Stimulated activated memory B cell treated with anti-CD40 and anti-IgM and Interleukin-4, amounts not matched to agents 10 μg/mL and 1 μg/mL and 100 μg/mL, for 72 hours (primary cell): ENCODE measurements around the gene KCNK13.
"Not testable (repeated sequence)": the region's sequence is repeated elsewhere in the genome, so short reads cannot be mapped to it uniquely, and the experiment has no call there.

Experiments used
- ATAC-seq: fragments of 150-1000 bp; cut with Tn5 transposase; 2 replicates; pipeline ENCODE4 v1.10.0; 2021
- H3K27ac Mint-ChIP-seq: one replicate; pipeline ENCODE4 v1.8.0; 2022; ENCODE audit warnings: mild to moderate bottlenecking, mixed read lengths
- H3K27me3 Mint-ChIP-seq: one replicate; pipeline ENCODE4 v1.8.0; 2022; ENCODE audit warnings: mixed read lengths
- H3K36me3 Mint-ChIP-seq: one replicate; pipeline ENCODE4 v1.8.0; 2022; ENCODE audit warnings: mixed read lengths
- H3K4me1 Mint-ChIP-seq: one replicate; pipeline ENCODE4 v1.8.0; 2022; ENCODE audit warnings: mixed read lengths
- H3K4me3 Mint-ChIP-seq: one replicate; pipeline ENCODE4 v1.8.0; 2022; ENCODE audit warnings: mild to moderate bottlenecking, moderate library complexity, mixed read lengths
- H3K9me3 Mint-ChIP-seq: one replicate; pipeline ENCODE4 v1.8.0; 2022; ENCODE audit warnings: mixed read lengths

The KCNK13 gene

GRCh38 chr14:90061685-90062126 lies at the start of gene KCNK13:
TSS of gene KCNK13 (plus strand) at chr14:90061994. CDS start at chr14:90062206, 212 bp downstream.
- H3K36me3 Mint-ChIP-seq, result no peaks in the 10 kb centered on the region
- no peak within 1 kb of the TSS for H3K27ac Mint-ChIP-seq
- peaks cover 77% of the 10 kb centered on the region for H3K27me3 Mint-ChIP-seq
- H3K4me1 Mint-ChIP-seq, result peaks cover 38% of the 10 kb centered on the region
- peak within 1 kb of the TSS; percentile 86 for H3K4me3 Mint-ChIP-seq
- H3K9me3 Mint-ChIP-seq, result peaks cover 10% of the 10 kb centered on the region
- no peak for ATAC-seq

GRCh38 chr14:90017371-90017770 lies 44.4 kb upstream of the KCNK13 start:
- no peak for ATAC-seq
- H3K27ac Mint-ChIP-seq, result no peak overlapping the region
- no peaks in the 10 kb centered on the region for H3K27me3 Mint-ChIP-seq
- peaks cover 5% of the 10 kb centered on the region for H3K9me3 Mint-ChIP-seq
- H3K4me1 Mint-ChIP-seq, result no peaks in the 10 kb centered on the region
- no peak overlapping the region for H3K4me3 Mint-ChIP-seq
- peaks cover 81% of the 10 kb centered on the region for H3K36me3 Mint-ChIP-seq

- Mint-ChIP-seq H3K4me3 (no peak overlapping the region), H3K4me1 (no peaks in the 10 kb centered on the region), H3K36me3 (peaks cover 90% of the 10 kb centered on the region), H3K27ac (no peak overlapping the region), H3K9me3 (no peaks in the 10 kb centered on the region), H3K27me3 (no peaks in the 10 kb centered on the region)
- ATAC-seq, result no peak
Measured at GRCh38 chr14:90019824-90020523, 41.8 kb upstream of the KCNK13 start.

- H3K27me3 Mint-ChIP-seq, result no peaks in the 10 kb centered on the region
- no peak overlapping the region for H3K4me3 Mint-ChIP-seq
- no peak overlapping the region for H3K27ac Mint-ChIP-seq
- peaks cover 84% of the 10 kb centered on the region for H3K36me3 Mint-ChIP-seq
- peaks cover 3% of the 10 kb centered on the region for H3K9me3 Mint-ChIP-seq
- H3K4me1 Mint-ChIP-seq, result no peaks in the 10 kb centered on the region
- no peak for ATAC-seq
Measured at GRCh38 chr14:90023176-90023896, 38.5 kb upstream of the KCNK13 start.

- H3K36me3 Mint-ChIP-seq, result peaks cover 70% of the 10 kb centered on the region
- H3K27me3 Mint-ChIP-seq, result no peaks in the 10 kb centered on the region
- H3K4me3 Mint-ChIP-seq, result no peak overlapping the region
- no peak for ATAC-seq
- peaks cover 3% of the 10 kb centered on the region for H3K9me3 Mint-ChIP-seq
- no peaks in the 10 kb centered on the region for H3K4me1 Mint-ChIP-seq
- H3K27ac Mint-ChIP-seq, result no peak overlapping the region
Measured at GRCh38 chr14:90024910-90025309, 36.9 kb upstream of the KCNK13 start.

GRCh38 chr14:90026608-90027007 lies 35.2 kb upstream of the KCNK13 start:
- not testable (repeated sequence) for H3K27me3 Mint-ChIP-seq, H3K4me1 Mint-ChIP-seq, H3K27ac Mint-ChIP-seq, H3K4me3 Mint-ChIP-seq, H3K9me3 Mint-ChIP-seq, ATAC-seq
- peaks cover 70% of the 10 kb centered on the region for H3K36me3 Mint-ChIP-seq

- no peaks in the 10 kb centered on the region for H3K27me3 Mint-ChIP-seq
- H3K9me3 Mint-ChIP-seq, result peaks cover 3% of the 10 kb centered on the region
- no peak overlapping the region for H3K27ac Mint-ChIP-seq
- no peaks in the 10 kb centered on the region for H3K4me1 Mint-ChIP-seq
- H3K36me3 Mint-ChIP-seq, result peaks cover 70% of the 10 kb centered on the region
- no peak overlapping the region for H3K4me3 Mint-ChIP-seq
- no peak for ATAC-seq
Measured at GRCh38 chr14:90027842-90028241, 34.0 kb upstream of the KCNK13 start.

- H3K4me3 Mint-ChIP-seq, result no peak overlapping the region
- no peaks in the 10 kb centered on the region for H3K9me3 Mint-ChIP-seq
- H3K36me3 Mint-ChIP-seq, result peaks cover 71% of the 10 kb centered on the region
- H3K27me3 Mint-ChIP-seq, result no peaks in the 10 kb centered on the region
- H3K27ac Mint-ChIP-seq, result no peak overlapping the region
- peaks cover 7% of the 10 kb centered on the region for H3K4me1 Mint-ChIP-seq
- ATAC-seq, result no peak
Measured at GRCh38 chr14:90034156-90034555, 27.6 kb upstream of the KCNK13 start.

GRCh38 chr14:90034835-90035525 lies 26.8 kb upstream of the KCNK13 start:
- no peaks in the 10 kb centered on the region for H3K9me3 Mint-ChIP-seq
- no peaks in the 10 kb centered on the region for H3K27me3 Mint-ChIP-seq
- H3K36me3 Mint-ChIP-seq, result peaks cover 77% of the 10 kb centered on the region
- H3K27ac Mint-ChIP-seq, result no peak overlapping the region
- ATAC-seq, result no peak
- peaks cover 7% of the 10 kb centered on the region for H3K4me1 Mint-ChIP-seq
- no peak overlapping the region for H3K4me3 Mint-ChIP-seq

- H3K4me1 Mint-ChIP-seq, result peaks cover 7% of the 10 kb centered on the region
- no peak overlapping the region for H3K27ac Mint-ChIP-seq
- H3K27me3 Mint-ChIP-seq, result no peaks in the 10 kb centered on the region
- no peak overlapping the region for H3K4me3 Mint-ChIP-seq
- no peak for ATAC-seq
- H3K9me3 Mint-ChIP-seq, result no peaks in the 10 kb centered on the region
- H3K36me3 Mint-ChIP-seq, result peaks cover 69% of the 10 kb centered on the region
Measured at GRCh38 chr14:90039253-90040010, 22.4 kb upstream of the KCNK13 start.

- Mint-ChIP-seq H3K9me3 (no peaks in the 10 kb centered on the region), H3K36me3 (peaks cover 69% of the 10 kb centered on the region), H3K4me3 (no peak overlapping the region), H3K27me3 (no peaks in the 10 kb centered on the region), H3K4me1 (no peaks in the 10 kb centered on the region), H3K27ac (no peak overlapping the region)
- ATAC-seq, result no peak
Measured at GRCh38 chr14:90040411-90040810, 21.4 kb upstream of the KCNK13 start.

- no peak for ATAC-seq
- no peaks in the 10 kb centered on the region for H3K9me3 Mint-ChIP-seq
- no peaks in the 10 kb centered on the region for H3K4me1 Mint-ChIP-seq
- H3K36me3 Mint-ChIP-seq, result peaks cover 58% of the 10 kb centered on the region
- no peak overlapping the region for H3K27ac Mint-ChIP-seq
- H3K4me3 Mint-ChIP-seq, result no peak overlapping the region
- H3K27me3 Mint-ChIP-seq, result no peaks in the 10 kb centered on the region
Measured at GRCh38 chr14:90042496-90043252, 19.1 kb upstream of the KCNK13 start.

GRCh38 chr14:90045616-90046015 lies 16.2 kb upstream of the KCNK13 start:
- no peak overlapping the region for H3K4me3 Mint-ChIP-seq
- H3K27ac Mint-ChIP-seq, result no peak overlapping the region
- no peak for ATAC-seq
- H3K4me1 Mint-ChIP-seq, result no peaks in the 10 kb centered on the region
- H3K36me3 Mint-ChIP-seq, result peaks cover 44% of the 10 kb centered on the region
- H3K9me3 Mint-ChIP-seq, result no peaks in the 10 kb centered on the region
- H3K27me3 Mint-ChIP-seq, result peaks cover 2% of the 10 kb centered on the region

GRCh38 chr14:90049390-90049789 lies 12.4 kb upstream of the KCNK13 start:
- Mint-ChIP-seq H3K4me1 (no peaks in the 10 kb centered on the region), H3K27ac (no peak overlapping the region), H3K9me3 (no peaks in the 10 kb centered on the region), H3K4me3 (no peak overlapping the region), H3K36me3 (peaks cover 22% of the 10 kb centered on the region), H3K27me3 (peaks cover 35% of the 10 kb centered on the region)
- no peak for ATAC-seq
